ENCODE results near the gene EVI5.

Gene EVI5

DNA sequence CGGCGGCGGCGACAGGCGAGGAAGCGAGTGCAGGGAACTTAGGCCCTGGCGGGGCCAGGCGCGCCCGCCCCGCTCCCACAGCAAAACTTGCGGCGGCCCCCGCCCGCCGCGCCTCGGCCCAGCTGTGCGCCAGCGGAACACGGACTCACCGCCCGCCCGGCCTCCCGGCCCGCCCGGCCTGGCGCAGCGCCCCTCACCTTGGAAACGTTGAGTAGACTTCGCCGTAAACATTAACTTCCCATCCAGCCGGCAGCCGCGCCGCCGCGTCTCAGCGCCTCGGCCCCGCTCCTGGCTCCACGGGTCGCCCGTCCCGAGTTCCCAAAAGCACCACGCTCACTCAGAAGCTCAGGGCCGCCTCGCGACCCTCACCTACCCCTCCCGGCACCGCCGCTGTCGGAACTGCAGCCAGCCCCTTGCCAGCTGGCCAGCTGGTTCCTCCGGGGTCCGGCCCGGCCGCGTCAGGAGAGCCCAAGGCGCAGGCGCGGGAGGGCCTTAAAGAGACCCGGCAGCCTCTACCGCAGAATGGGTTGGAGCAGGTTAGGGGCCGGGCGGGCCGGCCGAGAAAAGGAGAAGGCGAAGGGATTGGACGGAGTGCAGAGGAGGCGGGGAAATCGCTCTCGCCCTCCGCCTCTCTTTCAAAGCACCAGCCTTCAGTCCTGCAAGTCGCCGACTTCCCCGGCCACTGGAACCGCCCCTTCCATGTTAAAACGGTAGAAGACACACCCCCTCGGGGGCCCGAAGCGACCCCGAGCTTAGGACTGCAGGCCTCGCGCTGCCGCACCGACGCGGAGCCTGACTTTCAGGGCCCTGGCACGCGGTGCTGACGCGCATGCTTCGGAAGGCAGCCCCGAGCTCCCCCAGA is at the start of gene EVI5:
TSS of gene EVI5 (minus strand) at position 470 of the 862 bp plus-strand sequence. CDS start 48,562 bp downstream, outside the sequence.
- TF ChIP-seq, protein P1, sequence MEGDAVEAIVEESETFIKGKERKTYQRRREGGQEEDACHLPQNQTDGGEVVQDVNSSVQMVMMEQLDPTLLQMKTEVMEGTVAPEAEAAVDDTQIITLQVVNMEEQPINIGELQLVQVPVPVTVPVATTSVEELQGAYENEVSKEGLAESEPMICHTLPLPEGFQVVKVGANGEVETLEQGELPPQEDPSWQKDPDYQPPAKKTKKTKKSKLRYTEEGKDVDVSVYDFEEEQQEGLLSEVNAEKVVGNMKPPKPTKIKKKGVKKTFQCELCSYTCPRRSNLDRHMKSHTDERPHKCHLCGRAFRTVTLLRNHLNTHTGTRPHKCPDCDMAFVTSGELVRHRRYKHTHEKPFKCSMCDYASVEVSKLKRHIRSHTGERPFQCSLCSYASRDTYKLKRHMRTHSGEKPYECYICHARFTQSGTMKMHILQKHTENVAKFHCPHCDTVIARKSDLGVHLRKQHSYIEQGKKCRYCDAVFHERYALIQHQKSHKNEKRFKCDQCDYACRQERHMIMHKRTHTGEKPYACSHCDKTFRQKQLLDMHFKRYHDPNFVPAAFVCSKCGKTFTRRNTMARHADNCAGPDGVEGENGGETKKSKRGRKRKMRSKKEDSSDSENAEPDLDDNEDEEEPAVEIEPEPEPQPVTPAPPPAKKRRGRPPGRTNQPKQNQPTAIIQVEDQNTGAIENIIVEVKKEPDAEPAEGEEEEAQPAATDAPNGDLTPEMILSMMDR (IDR thresholded peaks at IDR 0.05; ENCODE audit: low read depth, low read length), result no peak
- peak within 1 kb of the TSS; percentile 67 for H3K4me3 ChIP-seq (ENCODE audit: low read depth, low read length)

DNA sequence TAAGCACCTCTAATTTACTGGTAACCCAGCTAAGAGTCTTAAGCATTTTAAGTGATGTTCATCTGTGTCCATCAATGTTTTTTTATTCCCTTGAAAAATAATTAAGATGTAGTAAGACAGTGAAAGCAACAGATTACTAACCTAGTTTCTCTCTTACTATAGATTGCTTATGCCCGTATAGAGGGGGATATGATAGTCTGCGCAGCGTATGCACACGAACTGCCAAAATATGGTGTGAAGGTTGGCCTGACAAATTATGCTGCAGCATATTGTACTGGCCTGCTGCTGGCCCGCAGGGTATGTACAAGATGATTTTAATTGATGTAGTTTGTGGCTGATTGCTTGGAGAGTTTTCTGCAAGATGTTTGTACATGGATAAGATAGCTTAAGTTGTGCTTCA is 49.7 kb upstream of the EVI5 start:
- TF ChIP-seq, protein P1 (IDR thresholded peaks at IDR 0.05; ENCODE audit: low read depth, low read length), result no peak
- no peak overlapping the region for H3K4me3 ChIP-seq (ENCODE audit: low read depth, low read length)

DNA sequence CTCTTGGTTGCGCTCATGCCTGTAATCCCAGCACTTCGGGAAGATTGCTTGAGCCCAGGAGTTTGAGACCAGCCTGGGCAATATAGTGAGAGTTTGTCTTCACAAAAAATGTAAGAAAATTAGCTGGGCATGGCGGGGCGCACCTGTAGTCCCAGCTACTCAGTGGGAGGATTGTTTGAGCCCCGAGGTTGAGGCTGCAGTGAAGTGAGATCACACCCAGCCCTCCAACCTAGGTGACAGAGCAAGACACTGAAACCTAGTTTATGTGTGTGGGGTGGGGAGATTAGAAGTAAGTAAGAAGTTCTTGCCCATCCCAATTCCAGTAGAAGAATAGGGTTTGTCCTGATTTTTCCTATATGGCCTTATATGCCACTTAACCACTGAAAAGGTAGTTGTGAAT is 48.9 kb upstream of the EVI5 start:
- H3K4me3 ChIP-seq (ENCODE audit: low read depth, low read length), result peak overlapping the region; percentile 75
- TF ChIP-seq, protein P1 (IDR thresholded peaks at IDR 0.05; ENCODE audit: low read depth, low read length), result no peak

DNA sequence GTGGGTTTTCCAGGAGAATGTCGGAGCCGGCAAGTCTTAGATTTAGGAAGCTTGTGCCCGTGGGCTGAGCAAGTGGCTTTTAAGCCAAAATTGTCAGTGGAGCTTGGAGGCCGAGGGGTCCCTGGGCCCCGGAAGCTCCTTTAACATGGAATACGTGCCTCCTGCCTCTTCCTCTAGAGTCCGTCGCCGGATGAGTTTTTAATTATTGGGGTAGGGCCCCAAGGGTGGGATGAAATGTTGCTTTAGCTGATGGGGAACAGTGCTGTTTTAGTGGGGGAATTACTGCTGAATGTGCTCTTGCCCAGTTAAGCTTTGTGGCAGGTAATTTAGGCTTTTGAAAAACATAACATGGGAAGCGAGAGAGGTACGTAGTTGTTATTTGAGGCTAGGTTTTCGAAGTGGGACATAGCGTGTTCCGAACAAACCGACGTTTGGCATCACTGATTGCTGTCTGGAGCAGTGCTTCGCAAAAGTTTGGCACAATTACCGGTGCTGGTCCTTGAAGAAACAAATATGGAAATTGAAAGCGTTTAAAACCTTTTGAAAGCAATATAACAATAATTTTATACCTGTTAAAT is 47.7 kb upstream of the EVI5 start:
- H3K4me3 ChIP-seq (ENCODE audit: low read depth, low read length), result peak overlapping the region; percentile 75
- TF ChIP-seq, protein P1 (IDR thresholded peaks at IDR 0.05; ENCODE audit: low read depth, low read length), result no peak

DNA sequence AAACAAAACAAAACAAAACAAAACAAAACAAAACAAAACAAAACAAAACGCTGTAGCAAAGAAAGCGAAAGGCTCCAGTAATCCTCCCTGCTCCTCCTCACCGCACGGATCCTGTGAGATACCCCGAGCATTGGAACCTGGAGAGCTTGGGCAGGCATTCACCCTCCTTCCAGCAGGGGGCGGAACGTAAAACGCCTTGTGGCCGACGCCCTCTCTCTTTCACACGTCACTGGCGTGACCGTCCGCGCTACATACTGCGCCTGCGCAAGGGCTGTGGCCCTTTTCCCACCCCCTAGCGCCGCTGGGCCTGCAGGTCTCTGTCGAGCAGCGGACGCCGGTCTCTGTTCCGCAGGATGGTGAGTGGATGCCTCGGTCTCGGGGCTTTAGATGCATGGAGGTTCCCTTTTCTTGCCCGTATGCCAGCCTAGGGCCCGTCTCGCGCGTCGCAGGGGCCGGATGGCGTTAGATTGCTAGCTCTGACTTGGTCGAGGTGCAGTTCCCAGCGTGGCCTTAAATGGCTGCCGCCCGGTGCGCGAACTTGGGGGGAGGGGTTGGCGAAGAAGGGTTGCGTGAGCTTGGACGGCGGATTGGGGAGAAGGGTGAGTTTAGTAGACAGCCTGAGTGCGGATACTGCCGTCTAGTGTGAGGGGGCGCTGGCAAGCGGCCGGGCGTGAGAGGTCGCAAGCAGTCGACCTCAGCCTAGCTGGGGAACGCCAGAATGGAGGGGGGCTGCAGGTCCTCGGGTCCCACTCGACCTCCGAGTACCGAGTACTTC is 47.0 kb upstream of the EVI5 start, which contains the start of gene RPL5:
TSS of gene RPL5 (plus strand) at position 279 of the 775 bp plus-strand sequence. CDS start at position 354, 75 bp downstream.
- H3K4me3 ChIP-seq (ENCODE audit: low read depth, low read length), result peak within 1 kb of the TSS; percentile 75
- TF ChIP-seq, protein P1 (IDR thresholded peaks at IDR 0.05; ENCODE audit: low read depth, low read length), result peak; percentile 88

DNA sequence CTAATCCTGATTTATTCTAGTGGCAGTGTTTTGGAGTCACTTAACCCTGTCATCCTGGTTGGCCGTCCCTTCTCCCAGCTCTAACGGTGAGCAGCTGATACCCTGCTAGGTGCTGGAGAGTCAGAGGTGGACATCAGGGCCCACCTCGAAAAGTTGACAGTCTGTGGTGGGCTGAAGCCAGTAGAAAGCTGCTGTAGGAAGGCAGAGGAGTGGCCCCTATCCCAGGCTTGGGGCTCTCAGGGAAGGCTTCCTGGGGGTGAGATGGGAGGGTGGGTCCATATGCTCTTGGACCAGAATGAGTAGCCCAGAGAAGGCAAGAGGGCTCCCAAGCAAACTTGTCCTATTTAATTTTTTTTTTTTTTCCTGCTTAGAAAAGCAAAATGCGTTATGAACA is 46.5 kb upstream of the EVI5 start:
- TF ChIP-seq, protein P1 (IDR thresholded peaks at IDR 0.05; ENCODE audit: low read depth, low read length), result no peak
- H3K4me3 ChIP-seq (ENCODE audit: low read depth, low read length), result no peak overlapping the region; the same call in 1 of the 2 replicates
